Type B pancreatic cell (in vitro differentiated cells): ENCODE results near the gene KRT33A. TPM values are rescaled to one million over a fixed set of nuclear protein-coding genes. Genes with fewer than 3 reads are reported as not detected.
A peak's percentile ranks its signal among the peaks of the same experiment; 100 is the strongest.

Experiments used
- DNase-seq: peaks from one replicate; pipeline ENCODE4 v3.0.0; 2021; ENCODE audit warnings: mixed read lengths; ENCODE audit not compliant: unreplicated experiment; ENCODE audit errors: extremely low spot score
- H3K27ac Mint-ChIP-seq: 2 replicates; pipeline ENCODE4 v1.8.0; 2021; ENCODE audit warnings: mild to moderate bottlenecking, mixed read lengths
- H3K27me3 Mint-ChIP-seq: 2 replicates; pipeline ENCODE4 v1.8.0; 2021; ENCODE audit warnings: mixed read lengths
- H3K36me3 Mint-ChIP-seq: 2 replicates; pipeline ENCODE4 v1.8.0; 2021; ENCODE audit warnings: mixed read lengths
- H3K4me1 Mint-ChIP-seq: one replicate; pipeline ENCODE4 v1.8.0; 2021; ENCODE audit warnings: mixed read lengths; ENCODE audit not compliant: unreplicated experiment
- H3K4me3 Mint-ChIP-seq: 2 replicates; pipeline ENCODE4 v1.8.0; 2021; ENCODE audit warnings: mild to moderate bottlenecking, mixed read lengths
- H3K9me3 Mint-ChIP-seq: 2 replicates; pipeline ENCODE4 v1.8.0; 2021; ENCODE audit warnings: mixed read lengths
- total RNA-seq: library from RNA; stranded (reverse); gene quantifications from 2 replicates; pipeline ENCODE4 v1.2.1, GENCODE V29; 2021; ENCODE audit warnings: low replicate concordance
- TF ChIP-seq, protein P1 (sequence below): fragments of 200-600 bp; sonication (generic); conservative IDR thresholded peaks from 2 replicates; pipeline ENCODE4 v1.5.0; 2021; ENCODE audit warnings: antibody characterized with exemption, mild to moderate bottlenecking

Gene KRT33A
- total RNA-seq, 1 donor from 2014 or later: 0.24 TPM

DNA sequence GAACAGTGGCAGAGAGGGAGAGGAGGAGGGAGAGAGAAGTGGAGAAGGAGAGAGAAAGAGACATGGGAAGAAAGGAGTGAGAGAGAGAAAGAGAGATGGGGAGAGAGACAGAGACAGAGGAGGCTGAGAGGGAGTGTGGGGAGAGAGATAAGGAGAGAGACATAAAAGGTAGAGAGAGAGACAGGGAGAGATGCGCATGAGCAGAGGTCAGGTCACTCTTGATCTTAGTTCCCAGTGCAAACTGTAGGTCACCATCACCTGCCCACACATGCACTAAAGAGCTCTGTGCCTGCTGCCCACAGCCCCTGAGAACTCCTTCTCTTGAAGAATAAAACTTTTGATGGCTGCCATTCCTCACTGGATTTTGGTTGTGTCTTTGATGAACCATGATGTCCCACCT lies 14.9 kb downstream of the KRT33A start:
- Mint-ChIP-seq H3K4me1 (peaks cover 24% of the 10 kb centered on the region), H3K27me3 (no peaks in the 10 kb centered on the region), H3K9me3 (no peaks in the 10 kb centered on the region), H3K36me3 (no peaks in the 10 kb centered on the region), H3K27ac (no peak overlapping the region), H3K4me3 (no peak overlapping the region)
- DNase-seq: no peak
- TF ChIP-seq, protein P1, sequence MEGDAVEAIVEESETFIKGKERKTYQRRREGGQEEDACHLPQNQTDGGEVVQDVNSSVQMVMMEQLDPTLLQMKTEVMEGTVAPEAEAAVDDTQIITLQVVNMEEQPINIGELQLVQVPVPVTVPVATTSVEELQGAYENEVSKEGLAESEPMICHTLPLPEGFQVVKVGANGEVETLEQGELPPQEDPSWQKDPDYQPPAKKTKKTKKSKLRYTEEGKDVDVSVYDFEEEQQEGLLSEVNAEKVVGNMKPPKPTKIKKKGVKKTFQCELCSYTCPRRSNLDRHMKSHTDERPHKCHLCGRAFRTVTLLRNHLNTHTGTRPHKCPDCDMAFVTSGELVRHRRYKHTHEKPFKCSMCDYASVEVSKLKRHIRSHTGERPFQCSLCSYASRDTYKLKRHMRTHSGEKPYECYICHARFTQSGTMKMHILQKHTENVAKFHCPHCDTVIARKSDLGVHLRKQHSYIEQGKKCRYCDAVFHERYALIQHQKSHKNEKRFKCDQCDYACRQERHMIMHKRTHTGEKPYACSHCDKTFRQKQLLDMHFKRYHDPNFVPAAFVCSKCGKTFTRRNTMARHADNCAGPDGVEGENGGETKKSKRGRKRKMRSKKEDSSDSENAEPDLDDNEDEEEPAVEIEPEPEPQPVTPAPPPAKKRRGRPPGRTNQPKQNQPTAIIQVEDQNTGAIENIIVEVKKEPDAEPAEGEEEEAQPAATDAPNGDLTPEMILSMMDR: no peak

DNA sequence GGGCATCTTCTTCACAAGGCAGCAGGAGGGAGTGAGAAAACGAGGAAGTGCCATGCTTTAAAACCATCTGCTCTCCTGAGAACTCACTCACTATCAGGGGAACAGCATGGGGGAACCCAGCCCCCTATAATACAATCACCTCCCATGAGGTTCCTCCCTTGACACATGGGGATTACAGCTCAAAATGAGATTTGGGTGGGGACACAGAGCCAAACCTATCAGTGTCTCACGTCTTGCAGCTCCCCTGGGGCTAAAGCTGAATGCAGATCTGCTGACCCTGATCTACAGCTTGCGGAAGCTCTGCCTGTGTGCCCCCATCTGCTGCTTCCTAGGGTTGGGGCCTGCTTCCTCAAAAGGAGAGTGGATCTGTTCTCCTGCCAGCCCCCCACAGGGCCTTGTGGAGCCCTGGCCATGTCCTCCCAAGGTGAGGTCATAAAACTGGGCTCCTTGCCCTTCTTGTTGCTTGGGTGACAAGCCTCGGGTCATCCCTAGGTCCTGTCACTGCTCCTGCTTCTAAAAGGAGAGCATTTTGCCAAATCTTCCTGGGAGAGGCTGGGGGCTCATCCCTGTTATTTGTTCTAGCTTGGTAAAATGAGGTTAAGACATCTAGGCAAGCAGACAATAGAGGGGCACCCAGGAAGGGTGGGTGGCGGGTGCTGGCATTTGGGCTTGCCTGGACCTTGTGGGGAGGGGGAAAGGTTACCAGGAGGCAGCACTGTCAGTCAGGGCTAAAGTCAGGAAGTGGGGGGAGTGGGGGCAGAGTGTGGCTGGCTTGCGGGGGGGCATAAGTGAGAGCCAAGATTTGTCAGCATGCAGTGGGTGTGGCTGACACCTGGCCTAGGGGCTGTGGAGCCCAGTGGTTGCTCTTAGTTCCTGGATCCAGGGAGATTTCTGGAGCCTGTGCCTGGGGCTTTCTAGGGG lies 16.0 kb downstream of the KRT33A start:
- Mint-ChIP-seq H3K27me3 (no peaks in the 10 kb centered on the region), H3K27ac (peak overlapping the region; percentile 2), H3K4me3 (peak overlapping the region; percentile 39), H3K36me3 (no peaks in the 10 kb centered on the region), H3K4me1 (peaks cover 14% of the 10 kb centered on the region), H3K9me3 (no peaks in the 10 kb centered on the region)
- TF ChIP-seq, protein P1: no peak
- no peak for DNase-seq

DNA sequence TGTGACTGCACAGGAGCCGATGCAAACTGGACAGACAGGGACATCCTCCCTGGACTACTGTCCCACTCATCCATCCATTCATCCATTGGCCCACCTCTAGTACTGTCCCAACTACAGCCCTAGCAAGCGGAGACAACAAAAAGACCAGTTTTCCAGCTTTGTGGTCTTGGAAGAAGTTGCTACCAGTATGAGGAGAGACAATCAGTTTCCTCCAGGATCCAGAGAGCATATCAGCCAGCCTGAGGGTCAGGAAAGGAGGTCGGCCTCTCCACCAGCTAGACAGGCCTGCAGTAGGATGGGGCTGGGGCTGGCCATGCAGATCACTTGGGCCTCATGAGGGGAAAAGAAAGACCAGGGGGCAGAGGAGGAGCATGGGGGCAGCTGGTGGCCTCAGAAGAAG lies 16.8 kb downstream of the KRT33A start:
- Mint-ChIP-seq H3K9me3 (no peaks in the 10 kb centered on the region), H3K27ac (peak overlapping the region; percentile 2), H3K4me1 (peaks cover 8% of the 10 kb centered on the region), H3K27me3 (no peaks in the 10 kb centered on the region), H3K36me3 (no peaks in the 10 kb centered on the region), H3K4me3 (no peak overlapping the region)
- DNase-seq: no peak
- TF ChIP-seq, protein P1: no peak

GRCh38 chr17:41333098-41333497 lies 17.5 kb downstream of the KRT33A start:
- Mint-ChIP-seq H3K36me3 (no peaks in the 10 kb centered on the region), H3K4me1 (peaks cover 8% of the 10 kb centered on the region), H3K27me3 (no peaks in the 10 kb centered on the region), H3K9me3 (no peaks in the 10 kb centered on the region), H3K4me3 (no peak overlapping the region), H3K27ac (no peak overlapping the region)
- TF ChIP-seq, protein P1: no peak
- DNase-seq: no peak

DNA sequence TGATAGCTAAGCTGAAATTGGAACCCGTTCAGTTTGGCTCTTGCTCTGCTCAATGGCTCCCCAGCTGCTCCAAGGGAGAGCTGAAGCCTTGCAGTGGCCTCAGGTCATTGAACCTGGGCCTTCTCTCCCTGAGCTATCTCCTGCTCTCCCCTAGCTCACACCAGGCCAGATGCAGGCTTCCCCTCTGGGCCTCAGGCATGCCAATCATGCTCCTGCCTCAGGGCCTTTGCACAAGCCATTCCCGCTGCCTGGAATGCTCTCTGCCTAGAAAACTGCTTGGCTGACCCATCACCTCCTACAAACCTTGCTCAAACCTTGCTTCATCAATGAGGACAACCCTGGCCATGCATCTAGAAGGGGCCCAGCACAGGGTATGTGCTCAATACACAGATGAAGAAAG lies 18.4 kb downstream of the KRT33A start:
- TF ChIP-seq, protein P1: no peak
- no peak overlapping the region for H3K27ac Mint-ChIP-seq
- H3K36me3 Mint-ChIP-seq: no peaks in the 10 kb centered on the region
- no peaks in the 10 kb centered on the region for H3K9me3 Mint-ChIP-seq
- H3K4me3 Mint-ChIP-seq: no peak overlapping the region
- peaks cover 8% of the 10 kb centered on the region for H3K4me1 Mint-ChIP-seq
- DNase-seq: no peak
- H3K27me3 Mint-ChIP-seq: no peaks in the 10 kb centered on the region
